HEK293T (cell line): ENCODE results near the gene SRGAP1.
"Not testable (repeated sequence)": the region's sequence is repeated elsewhere in the genome, so short reads cannot be mapped to it uniquely, and the experiment has no call there.

Experiments
- BHLHE40 ChIP-seq: fragments of 450-650 bp; IDR thresholded peaks from 2 replicates; pipeline ENCODE4 v1.6.1; 2016; ENCODE audit warnings: mild to moderate bottlenecking, moderate library complexity, borderline replicate concordance
- FOXA1 ChIP-seq: fragments of 450-650 bp; IDR thresholded peaks from 2 replicates; pipeline ENCODE4 v1.6.1; 2016; ENCODE audit warnings: mild to moderate bottlenecking
- FOXK2 ChIP-seq: fragments of 450-650 bp; IDR thresholded peaks from 2 replicates; pipeline ENCODE4 v1.6.1; 2016; ENCODE audit warnings: mild to moderate bottlenecking
- HDGF ChIP-seq: fragments of 450-650 bp; IDR thresholded peaks from 2 replicates; pipeline ENCODE4 v1.6.1; 2017; ENCODE audit warnings: antibody characterized with exemption, borderline replicate concordance
- L3MBTL2 ChIP-seq: fragments of 450-650 bp; conservative IDR thresholded peaks from 2 replicates; pipeline ENCODE4 v1.6.1; 2016; ENCODE audit warnings: mild to moderate bottlenecking
- SP1 ChIP-seq: fragments of 450-650 bp; IDR thresholded peaks from 2 replicates; pipeline ENCODE4 v1.6.1; 2017
- SUZ12 ChIP-seq: fragments of 450-650 bp; IDR thresholded peaks from 2 replicates; pipeline ENCODE4 v1.6.1; 2016; ENCODE audit warnings: mild to moderate bottlenecking
- TARDBP ChIP-seq: fragments of 450-650 bp; IDR thresholded peaks from 2 replicates; pipeline ENCODE4 v1.6.1; 2016
- ZNF384 ChIP-seq: fragments of 450-650 bp; IDR thresholded peaks from 2 replicates; pipeline ENCODE4 v1.6.1; 2016

- TF ChIP-seq BHLHE40, SUZ12, SP1, FOXK2, ZNF384, L3MBTL2, HDGF, FOXA1, TARDBP: not testable (repeated sequence)
Measured at GRCh38 chr12:64076565-64076964, 232.1 kb downstream of the SRGAP1 start.
